DMS 273 (cell line): ENCODE results near the gene ZBTB48.
"Not testable (repeated sequence)": the region's sequence is repeated elsewhere in the genome, so short reads cannot be mapped to it uniquely, and the experiment has no call there.

Experiments used
- DNase-seq: peaks from one replicate; lab custom pipeline; 2025; ENCODE audit not compliant: unreplicated experiment; lab: John Stamatoyannopoulos, UW

Gene ZBTB48

DNA sequence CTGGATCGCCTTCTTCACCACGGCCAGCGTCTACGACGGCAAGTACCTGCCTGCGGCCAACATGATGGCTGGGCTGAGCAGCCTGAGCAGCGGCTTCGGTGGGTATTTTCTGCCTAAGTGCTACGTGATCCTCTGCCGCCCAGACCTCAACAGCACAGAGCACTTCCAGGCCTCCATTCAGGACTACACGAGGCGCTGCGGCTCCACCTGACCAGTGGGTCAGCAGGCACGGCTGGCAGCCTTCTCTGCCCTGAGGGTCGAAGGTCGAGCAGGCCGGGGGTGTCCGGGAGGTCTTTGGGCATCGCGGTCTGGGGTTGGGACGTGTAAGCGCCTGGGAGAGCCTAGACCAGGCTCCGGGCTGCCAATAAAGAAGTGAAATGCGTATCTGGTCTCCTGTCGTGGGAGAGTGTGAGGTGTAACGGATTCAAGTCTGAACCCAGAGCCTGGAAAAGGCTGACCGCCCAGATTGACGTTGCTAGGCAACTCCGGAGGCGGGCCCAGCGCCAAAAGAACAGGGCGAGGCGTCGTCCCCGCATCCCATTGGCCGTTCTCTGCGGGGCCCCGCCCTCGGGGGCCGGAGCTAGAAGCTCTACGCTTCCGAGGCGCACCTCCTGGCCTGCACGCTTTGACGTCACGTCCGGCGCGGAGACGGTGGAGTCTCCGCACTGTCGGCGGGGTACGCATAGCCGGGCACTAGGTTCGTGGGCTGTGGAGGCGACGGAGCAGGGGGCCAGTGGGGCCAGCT, at the start of gene ZBTB48:
ZBTB48 (plus strand) TSS at position 621 of the 745 bp plus-strand sequence. CDS start 616 bp downstream, outside the sequence.
- DNase-seq, result peak; percentile 100

DNA sequence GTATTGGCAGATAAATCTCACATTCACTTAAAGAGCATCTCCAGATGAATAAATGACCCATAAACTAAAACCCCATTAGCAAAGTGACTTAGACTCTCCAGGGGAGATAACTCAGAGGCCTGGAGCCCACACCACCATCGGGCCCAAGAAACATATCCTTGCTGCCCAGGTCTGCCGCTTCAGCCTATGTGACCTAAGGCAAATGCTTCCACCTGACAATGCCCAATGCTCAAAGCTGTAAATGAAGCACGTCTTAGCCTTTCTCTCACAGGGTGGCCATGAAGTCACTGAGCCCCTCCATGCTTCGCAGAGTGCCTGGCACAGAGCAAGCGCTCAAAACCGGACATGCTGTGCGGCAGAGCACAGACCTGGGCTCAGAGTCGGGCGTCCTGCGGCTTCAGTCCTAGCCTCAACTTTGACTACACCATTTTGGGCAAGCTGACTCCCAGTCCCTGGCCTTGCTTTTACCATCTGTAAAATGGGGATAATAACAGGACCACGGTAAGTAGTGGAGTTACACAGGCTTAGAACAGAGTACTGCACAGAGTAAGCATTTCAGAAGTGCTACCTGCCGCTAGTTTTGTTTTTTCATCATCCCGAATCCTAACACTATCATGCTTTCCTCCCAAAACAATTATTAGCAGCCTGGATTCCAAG, 49.2 kb upstream of the ZBTB48 start:
- DNase-seq, result no peak

DNA sequence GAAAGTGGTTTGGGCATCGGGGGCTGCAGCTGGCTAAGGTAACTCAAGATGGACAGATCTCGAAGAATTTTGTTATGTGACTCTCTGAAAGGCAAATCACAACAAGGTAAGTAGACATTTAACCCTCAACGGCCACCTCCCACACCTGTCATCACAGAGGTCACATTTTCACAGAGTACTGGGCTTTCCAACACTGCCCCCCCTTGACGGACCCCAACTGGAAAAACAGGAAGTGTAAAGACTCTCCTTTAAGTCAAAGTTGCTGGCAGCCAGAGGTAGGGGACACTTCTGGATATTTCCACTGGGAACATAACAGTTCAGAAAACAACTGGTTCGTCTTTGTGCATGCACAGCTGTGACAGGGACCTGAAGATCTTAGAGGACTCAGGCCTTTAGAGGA, 47.8 kb upstream of the ZBTB48 start:
- DNase-seq, result no peak

DNA sequence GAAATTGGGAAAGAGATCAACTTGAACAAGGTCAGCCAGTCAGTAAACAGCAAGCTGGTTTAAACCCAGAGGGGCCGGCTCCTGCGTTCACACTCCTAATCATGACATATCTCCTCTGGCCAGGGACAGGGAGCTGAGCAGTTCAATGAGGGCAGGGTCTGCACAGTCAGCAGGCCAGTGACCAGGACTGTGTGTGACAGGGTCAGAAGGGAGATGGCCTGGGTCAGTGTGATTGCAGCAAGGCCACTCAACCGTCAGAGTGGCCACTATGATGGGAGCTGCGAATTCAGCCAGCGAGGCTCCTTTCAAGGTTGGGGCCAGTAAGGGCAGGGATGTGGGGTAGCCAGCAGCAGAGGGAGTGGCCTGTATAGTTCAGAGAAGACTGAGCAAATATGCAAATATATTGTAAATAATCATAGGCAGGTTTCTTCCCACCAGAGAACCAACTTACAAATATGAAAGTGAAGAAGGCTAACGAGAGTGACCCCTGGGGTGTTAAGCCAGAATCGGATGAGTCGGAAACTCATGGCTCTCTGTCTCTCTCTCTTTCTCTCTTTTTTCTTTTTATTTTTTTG, 45.5 kb upstream of the ZBTB48 start:
- DNase-seq, result no peak

DNA sequence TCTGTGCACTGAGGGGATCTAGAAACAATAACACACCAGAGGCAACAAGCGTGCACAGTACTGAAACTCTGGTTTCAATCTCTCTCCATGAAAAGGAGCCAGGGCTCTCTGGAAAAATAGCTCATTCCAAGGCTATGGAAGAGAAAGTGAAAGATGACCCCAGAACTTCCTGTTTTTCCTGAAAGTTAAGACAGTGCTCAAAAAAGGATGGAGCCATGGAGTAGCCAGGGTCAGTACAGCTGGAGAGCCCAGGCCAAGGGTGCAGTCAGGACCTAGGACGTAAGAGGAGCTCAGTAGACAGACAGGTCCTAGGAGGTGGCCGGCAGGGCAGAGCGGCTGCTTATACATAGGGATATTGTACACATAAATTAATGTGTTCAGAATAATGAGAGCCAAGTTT, 44.6 kb upstream of the ZBTB48 start:
- no peak for DNase-seq

DNA sequence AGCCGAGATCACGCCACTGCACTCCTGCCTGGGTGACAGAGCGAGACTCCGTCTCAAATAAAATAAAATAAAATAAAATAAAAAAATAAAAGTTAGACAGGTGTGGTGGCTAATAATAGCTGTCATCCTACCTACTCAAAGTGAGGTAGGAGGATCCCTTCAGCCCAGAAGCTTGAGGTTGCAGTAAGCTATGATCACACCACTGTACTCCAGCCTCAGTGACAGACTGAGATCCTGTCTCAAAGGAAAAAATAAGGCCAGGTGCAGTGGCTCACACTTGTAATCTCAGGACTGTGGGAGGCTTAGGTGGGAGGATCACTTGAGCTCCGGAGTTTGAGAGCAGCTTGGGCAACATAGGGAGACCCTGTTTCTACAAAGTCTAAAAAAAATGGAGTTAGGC, 43.5 kb upstream of the ZBTB48 start:
- no peak for DNase-seq

DNA sequence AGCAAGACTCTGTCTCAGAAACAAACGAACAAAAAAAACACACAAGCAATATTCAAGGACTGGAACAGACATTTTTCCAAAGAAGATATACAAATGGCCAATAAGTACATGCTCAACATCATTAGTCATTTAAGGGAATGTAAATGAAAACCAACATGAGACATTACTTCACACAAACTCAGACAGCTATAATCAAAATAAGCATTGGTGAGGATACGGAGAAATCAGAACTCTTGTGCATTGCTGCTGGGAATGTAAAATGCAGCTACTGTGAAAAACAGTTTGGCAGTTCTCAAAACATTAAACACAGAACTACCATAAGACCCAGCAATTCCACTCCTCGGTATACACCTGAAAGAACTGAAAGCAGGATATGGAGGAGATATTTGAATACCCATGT, 40.8 kb upstream of the ZBTB48 start:
- no peak for DNase-seq

DNA sequence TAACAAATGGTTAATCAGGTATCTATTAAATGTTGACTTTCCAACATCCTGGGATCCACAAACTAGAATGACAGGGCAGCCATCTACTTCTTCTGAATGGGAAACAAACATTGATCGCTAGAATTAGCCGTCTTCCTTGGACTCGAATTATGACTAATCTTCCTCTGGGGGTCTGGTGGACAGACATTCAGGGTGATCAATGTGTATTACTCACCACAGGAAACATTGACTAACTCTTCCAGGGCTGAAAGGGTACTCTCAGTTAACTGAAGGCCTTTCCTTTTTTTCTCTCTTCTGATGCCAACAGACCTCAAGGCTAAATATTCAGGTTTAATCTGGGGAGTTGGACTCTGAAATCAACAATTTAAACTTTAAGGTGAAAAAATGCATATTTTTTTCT, 35.0 kb upstream of the ZBTB48 start:
- DNase-seq, result no peak

DNA sequence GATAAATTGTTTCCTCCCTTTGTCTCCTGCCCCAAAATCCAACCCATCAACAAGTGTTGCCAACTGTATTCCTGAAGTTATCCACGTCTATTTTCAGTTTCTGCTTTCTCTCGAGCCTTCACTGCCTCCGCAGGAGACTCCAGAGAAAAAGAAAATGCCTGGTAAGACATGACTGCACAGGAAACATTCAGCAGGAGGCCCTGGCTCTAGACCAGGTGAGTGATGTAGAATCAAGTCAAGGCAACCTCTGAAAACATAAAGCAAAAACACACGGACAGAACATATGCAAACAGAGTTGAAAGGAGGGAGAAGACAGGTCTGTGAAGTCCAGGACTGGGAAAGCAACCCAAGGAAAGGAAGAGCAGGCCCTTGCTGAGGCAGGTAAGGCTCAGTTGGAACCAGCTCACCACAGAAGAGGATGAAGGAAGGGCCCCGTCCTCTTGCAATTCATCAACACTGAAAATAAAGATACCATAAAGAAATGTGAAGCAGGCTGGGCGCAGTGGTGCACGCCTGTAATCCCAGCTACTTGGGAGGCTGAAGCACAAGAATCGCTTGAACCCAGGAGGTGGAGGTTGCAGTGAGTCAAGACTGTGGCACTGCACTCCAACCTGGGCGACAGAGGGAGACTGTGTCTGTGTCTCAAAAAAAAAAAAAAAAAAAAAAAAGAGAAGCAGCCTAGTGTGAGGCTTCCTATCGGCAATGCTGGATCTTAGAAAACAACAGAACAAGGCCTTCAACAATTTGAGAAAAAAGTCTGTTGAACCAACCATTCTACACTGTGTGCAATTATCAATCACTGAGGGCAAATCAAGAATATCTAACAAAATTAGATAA, 34.3 kb upstream of the ZBTB48 start:
- no peak for DNase-seq

DNA sequence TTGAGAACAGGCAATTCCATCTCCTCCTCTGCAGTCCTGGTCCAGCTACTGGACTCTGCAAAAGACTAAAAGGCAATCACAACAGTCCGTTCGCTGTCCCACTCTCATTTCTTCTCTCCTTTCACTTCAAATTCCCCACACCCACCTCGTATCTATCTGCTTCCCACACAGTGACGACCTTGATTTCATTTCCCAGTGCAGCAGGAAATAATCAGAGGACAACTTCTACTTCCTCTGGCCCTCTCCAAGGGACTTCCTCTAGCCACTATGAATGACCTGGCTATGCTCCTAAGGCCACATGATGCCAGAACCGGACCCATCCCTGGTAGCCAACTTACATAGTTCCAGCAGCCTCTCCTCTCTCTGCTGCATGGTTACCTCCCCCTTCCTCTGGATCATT, 33.5 kb upstream of the ZBTB48 start:
- no peak for DNase-seq

DNA sequence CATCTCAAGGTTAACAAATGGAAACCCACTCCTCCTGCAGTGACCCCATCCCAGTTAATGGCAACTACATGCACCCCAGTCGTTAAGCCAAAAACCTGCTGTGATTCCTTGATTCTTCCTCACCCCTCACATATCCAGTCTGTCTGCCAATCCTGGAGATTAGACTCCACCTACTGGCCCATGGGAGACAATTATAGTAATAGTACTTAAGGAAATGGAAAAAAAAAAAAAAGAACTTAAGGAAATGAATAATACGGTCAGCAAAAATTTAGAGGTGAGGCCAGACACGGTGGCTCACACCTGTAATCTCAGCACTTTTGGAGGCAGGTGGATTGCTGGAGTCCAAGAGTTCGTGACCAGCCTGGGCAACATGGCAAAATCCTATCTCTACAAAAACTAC, 32.5 kb upstream of the ZBTB48 start:
- peak; percentile 27 for DNase-seq

DNA sequence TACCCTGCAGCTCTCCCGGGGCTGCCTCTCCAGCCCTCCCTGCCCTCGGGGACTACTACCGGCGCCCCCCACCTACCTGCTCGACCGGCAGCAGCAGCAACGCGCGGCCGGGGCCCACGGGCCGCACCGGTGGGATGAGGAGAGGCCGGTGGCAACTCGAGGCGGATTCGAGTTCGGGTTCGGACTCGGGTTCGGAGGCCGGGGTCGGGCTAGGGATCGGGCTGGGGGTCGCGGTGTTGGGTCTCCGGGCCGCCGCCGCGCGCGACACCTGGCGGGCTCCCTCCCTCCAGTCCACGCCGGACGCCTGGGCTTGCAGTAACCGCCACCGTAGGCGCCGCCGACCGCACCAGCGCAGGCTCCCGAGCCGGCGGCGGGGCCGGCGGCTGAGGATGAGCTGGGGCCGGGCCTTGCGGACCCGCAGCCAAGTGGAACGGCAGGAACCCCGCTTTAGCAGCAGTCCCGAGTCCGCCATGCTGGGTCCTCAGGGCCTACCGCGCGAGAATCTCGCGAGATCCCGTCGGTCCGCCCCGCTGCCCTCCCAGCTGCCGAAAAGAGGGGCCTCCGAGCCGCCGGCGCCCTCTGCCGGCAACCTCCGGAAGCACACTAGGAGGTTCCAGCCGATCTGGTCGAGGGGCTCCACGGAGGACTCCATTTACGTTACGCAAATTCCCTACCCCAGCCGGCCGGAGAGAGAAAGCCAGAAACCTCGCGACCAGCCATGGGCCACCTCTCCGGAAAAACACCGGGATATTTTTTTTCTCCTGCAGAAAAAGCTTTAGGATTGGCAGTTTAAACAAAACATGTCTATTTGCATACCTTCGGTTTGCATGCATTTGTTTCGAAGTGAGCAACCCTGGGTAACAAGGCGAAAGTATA, 25.5 kb upstream of the ZBTB48 start, which contains the start of gene NOL9:
NOL9 (minus strand) TSS at position 483 of the 876 bp plus-strand sequence; CDS start at position 472, 11 bp downstream.
- peak; percentile 98 for DNase-seq

DNA sequence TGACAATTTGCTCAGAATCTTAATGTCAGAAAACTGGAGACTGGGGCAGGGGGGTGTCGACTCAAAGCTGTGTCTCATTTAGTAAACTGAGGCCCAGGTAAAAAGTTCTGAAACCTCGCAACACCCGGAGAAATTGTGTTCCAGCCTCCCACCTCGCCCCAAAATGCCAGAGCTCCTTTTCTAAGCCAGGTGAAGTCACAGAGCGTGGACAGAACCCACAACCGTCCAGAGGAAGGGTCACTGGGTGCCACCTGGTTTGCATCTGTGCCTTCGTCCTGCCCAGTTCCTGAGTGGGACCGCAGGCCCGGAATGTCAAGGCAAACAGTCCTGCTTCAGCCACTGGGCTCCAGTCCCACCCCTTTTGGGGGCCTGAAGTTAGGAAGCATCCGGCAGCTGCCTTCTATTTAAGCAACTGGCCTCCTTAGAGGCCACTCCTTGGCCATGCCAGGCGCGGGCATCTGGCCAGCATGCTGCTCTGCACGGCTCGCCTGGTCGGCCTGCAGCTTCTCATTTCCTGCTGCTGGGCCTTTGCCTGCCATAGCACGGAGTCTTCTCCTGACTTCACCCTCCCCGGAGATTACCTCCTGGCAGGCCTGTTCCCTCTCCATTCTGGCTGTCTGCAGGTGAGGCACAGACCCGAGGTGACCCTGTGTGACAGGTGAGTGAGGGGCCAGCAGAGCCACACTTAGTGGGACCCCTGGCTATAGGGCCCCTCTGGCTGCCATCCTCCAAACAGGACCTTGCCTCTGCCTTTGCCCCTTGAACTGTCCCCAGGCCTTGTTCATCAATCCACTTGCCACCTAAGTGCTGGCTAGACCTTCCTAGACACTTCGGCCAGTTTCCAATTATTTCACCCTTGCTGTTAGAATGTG, 24.7 kb upstream of the ZBTB48 start, which contains the start of gene TAS1R1:
TAS1R1 (plus strand) TSS at position 401 of the 872 bp plus-strand sequence; CDS start at position 468, 67 bp downstream.
- DNase-seq, result peak; percentile 44

DNA sequence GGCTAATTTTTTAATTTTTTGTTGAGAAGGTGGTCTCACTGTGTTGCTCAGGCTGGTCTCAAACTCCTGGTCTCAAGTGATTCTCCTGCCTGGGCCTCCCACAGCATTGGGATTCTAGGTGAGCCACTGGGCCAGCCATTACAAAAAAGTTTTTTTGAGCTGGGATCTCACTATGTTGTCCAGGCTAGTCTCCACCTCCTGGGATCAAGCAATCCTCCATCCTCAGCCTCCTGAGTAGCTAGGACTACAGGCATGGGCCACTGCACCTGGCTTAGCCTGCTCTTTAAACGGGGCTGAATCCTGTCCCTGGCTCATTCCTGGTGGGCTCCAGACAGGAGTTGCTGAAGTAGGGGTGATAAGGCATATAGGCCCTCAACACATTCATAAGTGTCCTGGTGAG, 22.2 kb upstream of the ZBTB48 start:
- no peak for DNase-seq

DNA sequence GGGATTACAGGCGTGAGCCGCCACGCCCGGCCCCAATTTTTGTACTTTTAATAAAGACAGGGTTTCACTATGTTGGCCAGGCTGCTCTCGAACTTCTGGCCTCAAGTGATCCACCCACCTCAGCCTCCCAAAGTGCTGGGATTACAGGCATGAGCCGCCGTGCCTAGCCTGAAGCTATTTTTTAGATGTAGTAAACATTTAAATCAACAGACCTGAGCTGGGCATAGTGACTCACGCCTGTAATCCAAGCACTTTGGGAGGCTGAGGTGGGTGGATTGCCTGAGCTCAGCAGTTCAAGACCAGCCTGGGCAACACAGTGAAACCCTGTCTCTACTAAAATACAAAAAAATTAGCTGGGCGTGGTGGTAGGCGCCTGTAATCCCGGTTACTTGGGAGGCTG, 20.6 kb upstream of the ZBTB48 start:
- DNase-seq, result not testable (repeated sequence)

DNA sequence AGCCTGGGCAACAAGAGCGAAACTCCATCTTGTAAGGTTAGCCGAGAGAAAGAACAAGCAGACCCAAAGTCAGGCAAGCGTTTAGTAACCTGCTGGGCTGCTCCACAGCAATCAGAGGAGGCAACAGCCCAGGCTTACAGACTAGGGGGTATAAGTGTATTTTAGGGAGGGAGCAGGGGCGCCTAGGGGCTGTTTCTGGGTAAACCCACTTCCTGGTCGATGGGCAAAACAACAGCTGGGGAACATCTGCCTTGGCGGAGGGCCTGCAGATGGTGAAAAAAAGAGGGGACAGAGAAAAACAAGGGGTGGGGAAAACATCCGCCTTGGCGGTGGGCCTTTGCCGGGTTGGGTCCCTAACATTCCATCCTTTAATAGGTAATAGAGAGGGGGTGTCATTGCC, 19.5 kb upstream of the ZBTB48 start:
- no peak for DNase-seq

DNA sequence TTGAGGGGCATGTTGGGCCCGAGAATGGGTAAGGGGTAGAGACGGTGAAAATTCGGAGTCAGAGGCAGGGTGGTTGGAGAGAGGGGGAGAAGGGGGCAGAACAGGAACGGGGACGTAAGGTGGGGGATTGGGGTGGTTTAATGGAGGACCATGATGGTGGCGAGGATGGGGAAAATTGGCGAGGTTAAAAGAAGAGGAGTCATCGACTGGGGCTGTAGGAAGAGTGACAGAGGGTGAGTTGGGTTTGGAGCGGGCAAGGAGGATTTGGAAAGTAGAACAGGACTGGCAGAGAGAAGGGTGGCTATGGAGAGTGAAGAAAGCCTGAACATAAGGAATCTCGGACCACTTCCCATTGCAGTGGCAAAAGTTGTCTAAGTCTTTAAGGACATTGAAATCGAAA, 10.8 kb upstream of the ZBTB48 start:
- DNase-seq, result no peak

DNA sequence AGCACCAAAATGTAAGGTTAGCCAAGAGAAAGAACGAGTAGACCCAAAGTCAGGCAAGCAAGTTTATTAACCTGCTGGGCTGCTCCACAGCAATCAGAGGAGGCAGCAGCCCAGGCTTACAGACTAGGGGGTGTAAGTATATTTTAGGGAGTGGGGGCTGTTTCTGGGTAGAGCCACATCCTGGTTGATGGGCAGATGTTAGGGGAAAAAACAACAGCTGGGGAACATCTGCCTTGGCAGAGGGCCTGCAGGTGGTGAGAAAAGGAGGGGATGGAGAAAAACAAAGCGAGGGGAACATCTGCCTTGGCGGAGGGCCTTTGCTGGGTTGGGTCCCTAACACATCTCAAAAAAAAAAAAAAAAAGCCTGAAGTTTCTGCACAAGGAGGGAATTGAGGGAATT, 9.7 kb upstream of the ZBTB48 start:
- peak; percentile 32 for DNase-seq

DNA sequence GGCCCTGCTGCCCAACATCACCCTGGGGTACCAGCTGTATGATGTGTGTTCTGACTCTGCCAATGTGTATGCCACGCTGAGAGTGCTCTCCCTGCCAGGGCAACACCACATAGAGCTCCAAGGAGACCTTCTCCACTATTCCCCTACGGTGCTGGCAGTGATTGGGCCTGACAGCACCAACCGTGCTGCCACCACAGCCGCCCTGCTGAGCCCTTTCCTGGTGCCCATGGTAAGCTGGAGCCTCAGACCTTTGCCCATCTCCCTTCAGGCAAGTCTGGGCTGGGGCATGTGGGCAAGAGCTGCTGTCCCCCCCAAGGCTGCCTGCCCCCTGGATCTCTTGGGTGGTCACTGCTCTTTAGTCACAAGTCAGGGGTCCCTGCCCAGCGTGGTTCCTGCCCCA, 8.8 kb upstream of the ZBTB48 start:
- no peak for DNase-seq
